Sigmoid colon (tissue), 7 donors: ENCODE measurements around the gene MAST4. TPM values are rescaled to one million over a fixed set of nuclear protein-coding genes. Genes with fewer than 3 reads are reported as not detected.

Experiments
- DNase-seq: peaks from one replicate; pipeline ENCODE4 v3.0.0-alpha.2; 2019
- H3K27ac ChIP-seq, 4 donors: fragments of 200-600 bp; sonication (generic); one replicate each; pipeline ENCODE4 v1.5.1; 2016 to 2019; ENCODE audit warnings: mild to moderate bottlenecking in 1 of 4
- H3K27me3 ChIP-seq, 3 donors: fragments of 200-600 bp; sonication (generic); one replicate each; pipeline ENCODE4 v1.5.1; 2019; ENCODE audit warnings: mild to moderate bottlenecking in 1 of 3
- H3K36me3 ChIP-seq, 4 donors: fragments of 200-600 bp; sonication (generic); one replicate each; pipeline ENCODE4 v1.5.1; 2016 to 2019
- H3K4me1 ChIP-seq, 4 donors: fragments of 200-600 bp; sonication (generic); one replicate each; pipeline ENCODE4 v1.5.1; 2017 to 2019
- H3K4me3 ChIP-seq, 4 donors: fragments of 200-600 bp; sonication (generic); one replicate each; pipeline ENCODE4 v1.5.1; 2017 to 2019; ENCODE audit warnings: mild to moderate bottlenecking in 2 of 4, moderate library complexity in 1 of 4
- H3K9me3 ChIP-seq, 4 donors: fragments of 200-600 bp in 3 of 4; sonication (generic) in 3 of 4; one replicate each; pipeline versions ENCODE4 v1.5.1 to v1.6.1; 2013 to 2019
- CTCF ChIP-seq, 4 experiments: fragments of 450-650 bp in 3 of 4; fragments of 200-600 bp in 1 of 4; IDR thresholded peaks; one replicate each; pipeline ENCODE4 v1.5.1; 2016 to 2019; ENCODE audit warnings: antibody characterized with exemption in 4 of 4, mild to moderate bottlenecking in 3 of 4, moderate library complexity in 2 of 4
- EP300 ChIP-seq, 4 donors: sonication (generic); formaldehyde crosslinking; IDR thresholded peaks; one replicate each; pipeline ENCODE4 v1.6.1; 2017; ENCODE audit warnings: antibody characterized with exemption in 4 of 4
- POLR2A ChIP-seq, 2 donors: fragments of 450-650 bp; IDR thresholded peaks; one replicate each; pipeline ENCODE4 v1.6.1; 2016; ENCODE audit warnings: antibody characterized with exemption in 2 of 2, mild to moderate bottlenecking in 2 of 2, moderate library complexity in 2 of 2
- POLR2AphosphoS5 ChIP-seq, 4 donors: sonication (generic); formaldehyde crosslinking; IDR thresholded peaks; one replicate each; pipeline ENCODE4 v1.6.1; 2017; ENCODE audit warnings: antibody characterized with exemption in 4 of 4
- WGBS, 2 donors: extraction: QIAGEN DNeasy Blood & Tissue Kit; methylation state at CpG; one replicate each; pipeline ENCODE4 v1.1.7; 2013; 5-methylcytosine and 5-hydroxymethylcytosine counted together
- intact Hi-C: fragments of 100-400 bp; cut with DNase I; formaldehyde crosslinking; loops from one replicate; pipeline ENCODE4 v1.15.1; 2023
- polyA plus RNA-seq, 3 donors: library from polyadenylated mRNA; stranded (reverse); fragments of 200-250 nt; gene quantifications; one replicate each; pipeline ENCODE4 v1.2.3, GENCODE V29; 2013
- total RNA-seq, 4 donors: library from RNA; depleted of rRNA; stranded (reverse); fragments of >200 nt; gene quantifications; one replicate each; pipeline ENCODE4 v1.1.0, GENCODE V29; 2016
- donor health status: healthy with polysubstance abuse.
- donor health status: Bipolar disorder and iron deficiency.
- donor health status: healthy.

Gene MAST4
- total and polyA plus RNA-seq, 7 donors: 1.6 to 30.7 (median 15.7) TPM

- intact Hi-C loops: no loop called here
- H3K4me3 ChIP-seq: no peak overlapping the region
- DNase-seq: no peak
- 11 to 43% methylated on average over 3 of the region's 3 CpGs for WGBS, 2 donors
- TF ChIP-seq EP300 (IDR thresholded peaks at IDR 0.05) (no peak), POLR2A (IDR thresholded peaks at IDR 0.05) (no peak), CTCF (IDR thresholded peaks at IDR 0.05) (no peak)
- H3K36me3 ChIP-seq: no peaks in the 10 kb centered on the region
- no peaks in the 10 kb centered on the region for H3K9me3 ChIP-seq
- no peaks in the 10 kb centered on the region for H3K4me1 ChIP-seq
- no peak overlapping the region for H3K27ac ChIP-seq
- H3K27me3 ChIP-seq: no peaks in the 10 kb centered on the region
Observed at GRCh38 chr5:66904189-66904588, 308.0 kb downstream of the MAST4 start.

GRCh38 chr5:66906021-66906420, 309.8 kb downstream of the MAST4 start:
- TF ChIP-seq EP300 (IDR thresholded peaks at IDR 0.05): no peak
- TF ChIP-seq POLR2A (IDR thresholded peaks at IDR 0.05): no peak
- no peak for TF ChIP-seq CTCF (IDR thresholded peaks at IDR 0.05)
- TF ChIP-seq POLR2AphosphoS5 (IDR thresholded peaks at IDR 0.05): no peak
- Histone ChIP-seq H3K4me3 (no peak overlapping the region), H3K36me3 (no peaks in the 10 kb centered on the region), H3K27me3 (no peaks in the 10 kb centered on the region), H3K4me1 (no peaks in the 10 kb centered on the region), H3K9me3 (no peaks in the 10 kb centered on the region), H3K27ac (no peak overlapping the region)
- intact Hi-C loops: no loop called here
- no peak for DNase-seq
- 91 to 93% methylated on average over 3 of the region's 3 CpGs for WGBS, 2 donors

- H3K9me3 ChIP-seq: no peaks in the 10 kb centered on the region
- no peaks in the 10 kb centered on the region for H3K4me1 ChIP-seq
- WGBS, 2 donors: 87 to 95% methylated on average over 1 of the region's 1 CpG
- no peak for TF ChIP-seq CTCF (IDR thresholded peaks at IDR 0.05)
- TF ChIP-seq POLR2A (IDR thresholded peaks at IDR 0.05): no peak
- TF ChIP-seq POLR2AphosphoS5 (IDR thresholded peaks at IDR 0.05): no peak
- no peak for TF ChIP-seq EP300 (IDR thresholded peaks at IDR 0.05)
- no peak for DNase-seq
- no peaks in the 10 kb centered on the region for H3K27me3 ChIP-seq
- H3K36me3 ChIP-seq: no peaks in the 10 kb centered on the region
- intact Hi-C loops: no loop called here
- H3K27ac ChIP-seq: no peak overlapping the region
- H3K4me3 ChIP-seq: no peak overlapping the region
Observed at GRCh38 chr5:66908230-66908629, 312.0 kb downstream of the MAST4 start.

GRCh38 chr5:66909364-66909763, 313.2 kb downstream of the MAST4 start:
- intact Hi-C loops: no loop called here
- 90 to 92% methylated on average over 3 of the region's 3 CpGs for WGBS, 2 donors
- Histone ChIP-seq H3K27ac (no peak overlapping the region), H3K36me3 (no peaks in the 10 kb centered on the region), H3K4me1 (no peaks in the 10 kb centered on the region), H3K9me3 (no peaks in the 10 kb centered on the region), H3K4me3 (no peak overlapping the region), H3K27me3 (no peaks in the 10 kb centered on the region)
- DNase-seq: no peak
- no peak for TF ChIP-seq POLR2A (IDR thresholded peaks at IDR 0.05)
- TF ChIP-seq POLR2AphosphoS5 (IDR thresholded peaks at IDR 0.05): no peak
- no peak for TF ChIP-seq CTCF (IDR thresholded peaks at IDR 0.05)
- no peak for TF ChIP-seq EP300 (IDR thresholded peaks at IDR 0.05)

GRCh38 chr5:66912787-66913186, 316.6 kb downstream of the MAST4 start:
- Histone ChIP-seq H3K27ac (no peak overlapping the region), H3K27me3 (no peaks in the 10 kb centered on the region), H3K9me3 (no peaks in the 10 kb centered on the region), H3K36me3 (no peaks in the 10 kb centered on the region), H3K4me3 (no peak overlapping the region), H3K4me1 (no peaks in the 10 kb centered on the region)
- intact Hi-C loops: no loop called here
- TF ChIP-seq EP300 (IDR thresholded peaks at IDR 0.05) (no peak), POLR2A (IDR thresholded peaks at IDR 0.05) (no peak), POLR2AphosphoS5 (IDR thresholded peaks at IDR 0.05) (no peak)
- DNase-seq: no peak
